Cardiac fibroblast (primary cell): ENCODE data around the gene SYNGR1.

ENCODE experiments used
- DNase-seq, 2 donors: peaks; one replicate each; pipeline versions ENCODE4 v3.0.0 to v3.0.0-alpha.2; 2010; ENCODE audit warnings: low read depth in 2 of 2
- H3K4me3 ChIP-seq, 2 donors: replicated peaks in 1 of 2; 1 replicate in 1 of 2; 2 replicates in 1 of 2; pipeline ENCODE4 v1.5.1; 2011; ENCODE audit warnings: low read depth in 2 of 2, low read length in 2 of 2, mild to moderate bottlenecking in 2 of 2, moderate library complexity in 1 of 2
- TF ChIP-seq, protein P1 (sequence below): IDR thresholded peaks from one replicate; pipeline ENCODE4 v1.5.1; 2011; ENCODE audit warnings: low read depth, mild to moderate bottlenecking, low read length, inconsistent platforms

The SYNGR1 gene

GRCh38 chr22:39303892-39304671 is 45.7 kb upstream of the SYNGR1 start:
- TF ChIP-seq, protein P1, sequence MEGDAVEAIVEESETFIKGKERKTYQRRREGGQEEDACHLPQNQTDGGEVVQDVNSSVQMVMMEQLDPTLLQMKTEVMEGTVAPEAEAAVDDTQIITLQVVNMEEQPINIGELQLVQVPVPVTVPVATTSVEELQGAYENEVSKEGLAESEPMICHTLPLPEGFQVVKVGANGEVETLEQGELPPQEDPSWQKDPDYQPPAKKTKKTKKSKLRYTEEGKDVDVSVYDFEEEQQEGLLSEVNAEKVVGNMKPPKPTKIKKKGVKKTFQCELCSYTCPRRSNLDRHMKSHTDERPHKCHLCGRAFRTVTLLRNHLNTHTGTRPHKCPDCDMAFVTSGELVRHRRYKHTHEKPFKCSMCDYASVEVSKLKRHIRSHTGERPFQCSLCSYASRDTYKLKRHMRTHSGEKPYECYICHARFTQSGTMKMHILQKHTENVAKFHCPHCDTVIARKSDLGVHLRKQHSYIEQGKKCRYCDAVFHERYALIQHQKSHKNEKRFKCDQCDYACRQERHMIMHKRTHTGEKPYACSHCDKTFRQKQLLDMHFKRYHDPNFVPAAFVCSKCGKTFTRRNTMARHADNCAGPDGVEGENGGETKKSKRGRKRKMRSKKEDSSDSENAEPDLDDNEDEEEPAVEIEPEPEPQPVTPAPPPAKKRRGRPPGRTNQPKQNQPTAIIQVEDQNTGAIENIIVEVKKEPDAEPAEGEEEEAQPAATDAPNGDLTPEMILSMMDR, result no peak
- DNase-seq, result no peak
- H3K4me3 ChIP-seq, result no peak overlapping the region

- H3K4me3 ChIP-seq, result no peak overlapping the region
- DNase-seq, result peak; percentile 23 to 36
- TF ChIP-seq, protein P1, result peak; percentile 22
These were observed 43.1 kb upstream of the SYNGR1 start for GRCh38 chr22:39306456-39307361.

- H3K4me3 ChIP-seq, result peak overlapping the region; percentile 15 to 32
- TF ChIP-seq, protein P1, result no peak
- peak; percentile 93 to 96 for DNase-seq
These were observed 41.0 kb upstream of the SYNGR1 start for GRCh38 chr22:39308614-39309363.

DNA sequence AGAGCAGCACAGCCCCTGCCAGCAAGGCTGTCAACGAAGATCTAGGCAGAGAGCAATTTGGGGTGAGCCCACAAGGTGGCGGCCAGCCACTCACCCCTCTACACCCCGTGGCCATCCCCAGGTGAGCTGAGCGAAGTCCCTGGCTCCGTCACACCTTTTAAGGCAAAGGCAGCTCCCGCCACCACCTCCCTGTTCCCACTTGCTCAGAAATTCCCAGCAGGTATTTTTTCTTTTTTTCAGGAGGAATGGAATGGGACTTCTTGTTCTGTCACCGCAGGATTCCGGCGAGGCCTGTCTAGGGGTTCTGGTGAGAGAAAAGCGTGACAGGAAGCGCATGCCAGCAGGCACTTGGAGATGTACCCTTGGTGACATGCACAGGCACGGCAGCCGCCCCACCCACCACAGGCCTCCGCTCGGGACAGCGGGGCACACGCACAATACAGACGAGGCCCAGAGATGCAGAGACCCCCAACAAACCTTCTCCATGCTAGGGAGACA is 40.4 kb upstream of the SYNGR1 start:
- H3K4me3 ChIP-seq, result no peak overlapping the region
- DNase-seq, result no peak

DNA sequence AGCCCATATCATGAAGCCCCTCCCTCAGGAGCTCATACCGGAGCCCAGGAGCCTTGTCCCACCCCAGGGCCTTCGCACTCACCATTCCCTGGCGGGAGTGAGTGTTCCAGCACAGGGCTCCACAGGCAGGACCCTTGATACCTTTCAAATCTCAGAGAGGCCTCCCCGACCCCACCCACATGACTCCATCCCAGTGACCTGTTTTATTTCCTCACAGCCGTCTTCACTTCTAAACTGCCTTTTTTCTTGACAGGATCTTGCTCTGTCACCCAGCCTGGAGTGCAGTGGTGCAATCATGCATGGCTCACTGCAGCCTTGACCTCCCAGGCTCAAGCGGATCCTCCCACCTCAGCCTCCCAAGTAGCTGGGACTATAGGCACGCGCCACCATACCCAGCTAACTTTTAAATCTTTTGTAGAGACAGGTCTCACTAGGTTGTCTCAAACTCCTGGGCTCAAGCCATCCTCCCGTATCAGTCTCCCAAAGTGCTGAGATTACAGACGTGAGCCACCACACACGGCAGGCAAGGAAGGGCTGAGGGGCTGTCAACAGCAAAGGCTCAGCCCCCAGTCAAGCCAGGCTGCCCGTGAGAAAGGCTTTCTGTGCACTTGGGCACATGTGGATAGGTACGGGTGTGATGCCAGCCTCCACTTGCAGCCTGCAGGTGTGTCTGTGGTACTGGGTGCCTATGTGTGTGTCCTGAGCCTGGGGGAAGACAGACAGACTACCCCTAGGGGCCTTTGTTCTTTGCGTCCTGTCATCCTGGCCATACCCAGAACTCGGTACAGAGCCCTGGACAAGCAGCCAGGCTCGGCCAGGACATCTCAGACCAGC is 39.7 kb upstream of the SYNGR1 start:
- peak; percentile 59 to 82 for DNase-seq
- H3K4me3 ChIP-seq, result no peak overlapping the region
- TF ChIP-seq, protein P1, result no peak

More for the DNA sequence above, 40.4 kb upstream of the SYNGR1 start:
- TF ChIP-seq, protein P1, result peak; percentile 45
